Panc1 (cell line): Measurements from ENCODE around the gene DBP. TPM values are rescaled to one million over a fixed set of nuclear protein-coding genes. Genes with fewer than 3 reads are reported as not detected.

Experiments used
- ATAC-seq: fragments of 200-7000 bp; cut with Tn5 transposase; 2 replicates; pipeline ENCODE4 v1.9.1; 2020; ENCODE audit warnings: mild to moderate bottlenecking, moderate library complexity
- BruUV-seq: library from RNA; stranded (reverse); fragments of 400-500 nt; replicated peaks from 2 replicates; lab custom pipeline; 2021; lab: Mats Ljungman, UMichigan
- CTCF ChIA-PET: fragments of 300-600 bp; sonication (Branson Sonifier 250); formaldehyde crosslinking; loops from one replicate; lab custom pipeline; 2022; ENCODE audit warnings: antibody characterized with exemption; lab: Charles Lee
- POLR2A ChIA-PET: fragments of 300-600 bp; sonication (Branson Sonifier 250); formaldehyde crosslinking; loops from one replicate; lab custom pipeline; 2022; ENCODE audit warnings: antibody characterized with exemption; lab: Charles Lee
- DNase-seq: peaks from one replicate; pipeline ENCODE4 v3.0.0-alpha.2; 2010; ENCODE audit warnings: low read depth, low spot score
- H3K27ac ChIP-seq: 2 replicates; pipeline ENCODE4 v1.5.1; 2011; ENCODE audit warnings: mild to moderate bottlenecking, low read length, inconsistent platforms
- H3K27me3 ChIP-seq: fragments of 200-500 bp; sonication (Bioruptor generic); 2 replicates; pipeline ENCODE4 v1.6.0; 2014; ENCODE audit warnings: low read length, inconsistent platforms; ENCODE audit not compliant: control insufficient read depth, insufficient read depth
- H3K36me3 ChIP-seq: fragments of 200-500 bp; sonication (Bioruptor generic); 2 replicates; pipeline ENCODE4 v1.5.1; 2014; ENCODE audit warnings: inconsistent platforms, mild to moderate bottlenecking, low read length, moderate library complexity; ENCODE audit not compliant: control insufficient read depth, insufficient read depth
- H3K4me1 ChIP-seq: 2 replicates; pipeline ENCODE4 v1.5.1; 2011; ENCODE audit warnings: inconsistent platforms, mild to moderate bottlenecking, low read length, moderate library complexity; ENCODE audit not compliant: control insufficient read depth, insufficient read depth
- H3K4me3 ChIP-seq, 2 experiments: 2 replicates each; pipeline ENCODE4 v1.5.1; 2011 to 2012; ENCODE audit warnings: low read depth in 2 of 2, low read length in 2 of 2, mild to moderate bottlenecking in 2 of 2, inconsistent platforms in 1 of 2, moderate library complexity in 1 of 2
- H3K9me3 ChIP-seq: fragments of 200-500 bp; sonication (Bioruptor generic); 2 replicates; pipeline ENCODE4 v1.5.1; 2014; ENCODE audit warnings: low read depth, mild to moderate bottlenecking, inconsistent platforms, low read length, moderate library complexity; ENCODE audit not compliant: control insufficient read depth, insufficient read depth
- CTCF ChIP-seq: fragments of 450-650 bp; IDR thresholded peaks from 2 replicates; pipeline ENCODE4 v1.5.1; 2017; ENCODE audit warnings: mild to moderate bottlenecking
- POLR2AphosphoS5 ChIP-seq: IDR thresholded peaks from 2 replicates; pipeline ENCODE4 v1.6.1; 2012; ENCODE audit warnings: mild to moderate bottlenecking, low read depth, low read length, moderate library complexity
- REST ChIP-seq, 2 experiments: IDR thresholded peaks; 2 replicates each; pipeline ENCODE4 v1.6.1; 2011 to 2012; ENCODE audit warnings: low read depth in 2 of 2, control low read depth in 1 of 2, low read length in 1 of 2, mild to moderate bottlenecking in 1 of 2, moderate library complexity in 1 of 2; ENCODE audit not compliant: insufficient read depth in 1 of 2
- SIN3A ChIP-seq: IDR thresholded peaks from 2 replicates; pipeline ENCODE4 v1.6.1; 2012; ENCODE audit warnings: low read depth, mild to moderate bottlenecking, low read length, moderate library complexity, borderline replicate concordance; ENCODE audit not compliant: insufficient read depth
- TCF7L2 ChIP-seq: IDR thresholded peaks from 2 replicates; pipeline ENCODE4 v1.6.1; 2011; ENCODE audit warnings: mild to moderate bottlenecking, low read depth, low read length, inconsistent platforms
- in situ Hi-C: cut with HindIII; loops from 2 replicates; pipeline ENCODE4 v1.10.0; 2016; ENCODE audit warnings: low sequenced_read_pairs, low pct_unique_long_range_greater_than_20kb
- intact Hi-C: fragments of 100-400 bp; cut with micrococcal nuclease; formaldehyde crosslinking; loops from one replicate; pipeline ENCODE4 v1.10.0; 2022; ENCODE audit not compliant: unreplicated experiment
- total RNA-seq: library from RNA; stranded (reverse); gene quantifications from one replicate; pipeline ENCODE4 v1.2.1, GENCODE V29; 2021; ENCODE audit not compliant: unreplicated experiment

Gene DBP
- total RNA-seq, 1 experiment from 2014 or later, result 7.4 TPM

DNA sequence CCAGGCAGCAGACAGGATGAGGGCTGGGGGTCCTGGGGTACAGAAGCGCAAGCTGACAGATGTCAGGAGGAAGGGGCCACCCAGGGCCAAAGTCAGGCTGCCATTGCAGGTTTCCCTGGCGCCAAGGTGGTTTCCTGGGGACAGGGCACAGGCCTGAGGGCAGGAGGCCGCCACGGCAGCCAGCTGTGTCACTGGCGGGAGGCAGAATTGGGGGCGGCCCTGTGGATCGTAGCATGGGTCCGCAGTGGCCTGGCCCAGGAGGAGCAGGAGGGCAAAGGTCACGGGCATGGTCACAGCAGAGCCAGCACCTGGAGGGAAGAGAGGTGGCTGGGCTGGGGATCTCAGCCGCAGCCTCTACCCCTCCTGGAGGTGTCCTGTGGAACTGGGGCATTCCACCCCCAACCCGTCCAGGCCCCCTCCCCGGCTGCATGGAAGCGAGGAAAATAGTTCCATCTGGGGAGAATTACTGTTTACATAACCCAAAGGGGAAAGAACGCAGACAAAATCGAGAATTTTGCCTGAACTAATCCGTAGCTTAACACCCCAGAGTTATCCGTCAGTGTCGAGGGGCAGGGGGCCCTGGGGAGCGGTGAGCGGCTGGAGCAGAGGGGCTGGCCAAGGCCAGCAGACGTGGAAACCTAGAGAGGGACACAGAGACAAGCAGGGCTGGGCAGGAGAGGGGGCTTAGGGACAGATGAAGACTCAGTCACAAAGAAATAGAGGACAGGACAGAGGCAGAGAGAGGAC is 33.7 kb upstream of the DBP start:
- CTCF ChIA-PET, result no interaction called here

More for the DNA sequence above, 33.7 kb upstream of the DBP start:
- in situ Hi-C loops (no loop called here), intact Hi-C loops (no loop called here)
- H3K4me3 ChIP-seq, result no peak overlapping the region
- H3K4me1 ChIP-seq, result no peaks in the 10 kb centered on the region
- no peak overlapping the region for H3K27ac ChIP-seq
- POLR2A ChIA-PET, result no interaction called here
- TF ChIP-seq POLR2AphosphoS5, result no peak
- no peak for TF ChIP-seq CTCF
- no peak for TF ChIP-seq SIN3A
- no peak for TF ChIP-seq REST (IDR thresholded peaks at IDR 0.05; ENCODE audit: insufficient read depth in 1 of 2, low read depth in 2 of 2, low read length in 1 of 2)
- no peak for TF ChIP-seq TCF7L2
- DNase-seq (no peak), ATAC-seq (no peak)
- H3K9me3 ChIP-seq, result no peaks in the 10 kb centered on the region
- no peaks in the 10 kb centered on the region for H3K36me3 ChIP-seq
- H3K27me3 ChIP-seq, result no peaks in the 10 kb centered on the region
- no TSS peak for BruUV-seq
